ENCODE measurements around the gene MACF1. TPM values are rescaled to one million over a fixed set of nuclear protein-coding genes. Genes with fewer than 3 reads are reported as not detected.

Gene MACF1
- total and polyA plus RNA-seq, 2 donors from 2014 or later, result 65.7 to 387 TPM

DNA sequence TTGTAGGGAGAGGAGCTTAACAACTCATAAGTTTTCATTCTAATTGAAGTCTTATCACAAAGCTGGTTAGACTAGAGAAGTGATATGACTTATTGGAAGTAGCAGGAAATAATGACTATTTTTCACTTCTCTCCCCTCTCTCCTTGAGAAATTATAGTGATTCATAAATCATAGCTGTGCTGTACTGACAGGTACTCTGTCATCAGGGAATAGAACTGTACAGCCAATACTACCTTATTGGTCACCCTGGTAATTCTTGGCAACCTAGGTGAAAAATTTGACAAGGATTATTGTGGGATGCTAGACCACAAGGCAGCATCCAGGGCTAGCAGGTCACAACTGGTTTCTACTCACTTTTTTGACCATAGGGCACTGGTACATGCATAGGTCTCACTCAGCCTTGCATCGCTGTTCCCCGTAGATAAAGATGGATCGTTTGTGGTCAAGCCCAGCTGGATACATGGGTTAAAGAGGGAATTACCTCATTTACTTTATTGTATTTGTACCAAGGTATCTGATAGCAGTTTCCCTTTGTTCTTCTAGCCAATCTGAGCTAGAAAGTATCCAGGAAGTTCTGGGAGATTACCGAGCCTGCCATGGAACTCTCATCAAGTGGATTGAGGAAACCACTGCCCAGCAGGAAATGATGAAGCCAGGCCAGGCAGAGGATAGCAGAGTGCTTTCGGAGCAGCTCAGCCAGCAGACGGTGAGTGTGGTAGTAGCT lies 113.6 kb downstream of the MACF1 start:
- no peaks in the 10 kb centered on the region for H3K9me3 ChIP-seq (ENCODE audit: control insufficient read depth in 2 of 3, insufficient read depth in 1 of 3, low read length in 3 of 3)
- no peak for FAIRE-seq
- H3K4me1 ChIP-seq (ENCODE audit: control insufficient read depth in 2 of 3, insufficient read depth in 2 of 3, low read depth in 1 of 3, low read length in 3 of 3), result no peaks in the 10 kb centered on the region
- H3K27ac ChIP-seq (ENCODE audit: low read depth in 2 of 2, low read length in 2 of 2), result no peak overlapping the region
- no peak overlapping the region for H3K9ac ChIP-seq (ENCODE audit: low read length in 3 of 3)
- TF ChIP-seq, protein P1, sequence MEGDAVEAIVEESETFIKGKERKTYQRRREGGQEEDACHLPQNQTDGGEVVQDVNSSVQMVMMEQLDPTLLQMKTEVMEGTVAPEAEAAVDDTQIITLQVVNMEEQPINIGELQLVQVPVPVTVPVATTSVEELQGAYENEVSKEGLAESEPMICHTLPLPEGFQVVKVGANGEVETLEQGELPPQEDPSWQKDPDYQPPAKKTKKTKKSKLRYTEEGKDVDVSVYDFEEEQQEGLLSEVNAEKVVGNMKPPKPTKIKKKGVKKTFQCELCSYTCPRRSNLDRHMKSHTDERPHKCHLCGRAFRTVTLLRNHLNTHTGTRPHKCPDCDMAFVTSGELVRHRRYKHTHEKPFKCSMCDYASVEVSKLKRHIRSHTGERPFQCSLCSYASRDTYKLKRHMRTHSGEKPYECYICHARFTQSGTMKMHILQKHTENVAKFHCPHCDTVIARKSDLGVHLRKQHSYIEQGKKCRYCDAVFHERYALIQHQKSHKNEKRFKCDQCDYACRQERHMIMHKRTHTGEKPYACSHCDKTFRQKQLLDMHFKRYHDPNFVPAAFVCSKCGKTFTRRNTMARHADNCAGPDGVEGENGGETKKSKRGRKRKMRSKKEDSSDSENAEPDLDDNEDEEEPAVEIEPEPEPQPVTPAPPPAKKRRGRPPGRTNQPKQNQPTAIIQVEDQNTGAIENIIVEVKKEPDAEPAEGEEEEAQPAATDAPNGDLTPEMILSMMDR (IDR thresholded peaks at IDR 0.05; ENCODE audit: borderline replicate concordance, extremely low read depth, insufficient read depth), result no peak
- H3K4me3 ChIP-seq (ENCODE audit: low read length in 3 of 3), result no peak overlapping the region
- intact Hi-C loops (cut with DNase I), result no loop called here
- H3K27me3 ChIP-seq (ENCODE audit: control insufficient read depth, insufficient read depth, low read length), result no peaks in the 10 kb centered on the region
- no peak for DNase-seq
- peaks cover 21 to 69% (median 49%) of the 10 kb centered on the region in 3 donors for H3K36me3 ChIP-seq (ENCODE audit: control insufficient read depth in 2 of 3, insufficient read depth in 3 of 3, low read length in 3 of 3)

DNA sequence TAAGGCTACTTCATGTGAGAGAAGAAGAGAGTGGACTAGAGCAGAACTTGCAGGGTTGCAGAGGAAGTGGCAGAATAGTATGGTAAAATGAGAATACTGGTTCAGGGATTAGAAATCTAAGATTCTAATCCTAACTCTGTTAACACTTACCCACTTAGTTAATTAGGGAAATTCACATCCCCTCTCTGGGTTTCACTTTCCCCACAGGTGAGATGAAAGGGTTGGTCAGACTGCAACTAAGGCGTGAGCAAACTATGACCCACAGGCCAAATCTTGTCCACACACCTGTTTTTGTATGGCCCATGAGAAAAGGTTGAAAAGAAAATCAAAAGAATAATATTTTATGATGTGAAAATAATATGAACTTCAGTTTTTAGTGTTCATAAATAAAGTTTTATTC lies 117.5 kb downstream of the MACF1 start:
- Histone ChIP-seq H3K4me3 (ENCODE audit: low read length in 3 of 3) (no peak overlapping the region), H3K9ac (ENCODE audit: low read length in 3 of 3) (no peak overlapping the region), H3K9me3 (ENCODE audit: control insufficient read depth in 2 of 3, insufficient read depth in 1 of 3, low read length in 3 of 3) (no peaks in the 10 kb centered on the region), H3K4me1 (ENCODE audit: control insufficient read depth in 2 of 3, insufficient read depth in 2 of 3, low read depth in 1 of 3, low read length in 3 of 3) (no peaks in the 10 kb centered on the region), H3K27me3 (ENCODE audit: control insufficient read depth, insufficient read depth, low read length) (no peaks in the 10 kb centered on the region), H3K36me3 (ENCODE audit: control insufficient read depth in 2 of 3, insufficient read depth in 3 of 3, low read length in 3 of 3) (peaks cover 15 to 76% (median 53%) of the 10 kb centered on the region in 3 donors), H3K27ac (ENCODE audit: low read depth in 2 of 2, low read length in 2 of 2) (no peak overlapping the region)
- TF ChIP-seq, protein P1 (IDR thresholded peaks at IDR 0.05; ENCODE audit: borderline replicate concordance, extremely low read depth, insufficient read depth), result no peak
- DNase-seq (no peak), FAIRE-seq (no peak)
- intact Hi-C loops (cut with DNase I), result no loop called here

DNA sequence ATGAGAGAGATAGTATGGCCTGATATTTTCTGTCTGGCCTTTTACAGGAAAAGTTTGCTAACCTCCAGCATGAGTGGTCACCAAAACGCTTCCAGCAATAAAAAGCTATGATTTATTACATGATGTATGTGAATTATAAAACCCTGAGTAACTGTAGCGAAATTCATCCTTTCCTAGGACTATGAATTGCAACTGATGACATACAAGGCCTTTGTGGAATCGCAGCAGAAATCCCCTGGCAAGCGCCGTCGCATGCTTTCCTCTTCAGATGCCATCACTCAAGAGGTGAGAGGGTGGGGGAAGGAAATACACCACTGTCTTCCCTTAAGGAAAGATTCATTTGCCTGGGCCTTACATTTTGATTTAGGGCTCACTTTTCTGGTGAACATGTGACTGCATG lies 117.9 kb downstream of the MACF1 start:
- Histone ChIP-seq H3K9me3 (ENCODE audit: control insufficient read depth in 2 of 3, insufficient read depth in 1 of 3, low read length in 3 of 3) (no peaks in the 10 kb centered on the region), H3K9ac (ENCODE audit: low read length in 3 of 3) (no peak overlapping the region), H3K27me3 (ENCODE audit: control insufficient read depth, insufficient read depth, low read length) (no peaks in the 10 kb centered on the region), H3K4me3 (ENCODE audit: low read length in 3 of 3) (no peak overlapping the region), H3K36me3 (ENCODE audit: control insufficient read depth in 2 of 3, insufficient read depth in 3 of 3, low read length in 3 of 3) (peaks cover 16 to 75% (median 53%) of the 10 kb centered on the region in 3 donors), H3K27ac (ENCODE audit: low read depth in 2 of 2, low read length in 2 of 2) (no peak overlapping the region), H3K4me1 (ENCODE audit: control insufficient read depth in 2 of 3, insufficient read depth in 2 of 3, low read depth in 1 of 3, low read length in 3 of 3) (no peaks in the 10 kb centered on the region)
- DNase-seq (no peak), FAIRE-seq (no peak)
- TF ChIP-seq, protein P1 (IDR thresholded peaks at IDR 0.05; ENCODE audit: borderline replicate concordance, extremely low read depth, insufficient read depth), result no peak
- intact Hi-C loops (cut with DNase I), result no loop called here

Data from kidney (tissue), 14 donors.